Measurements from ENCODE around the gene C5AR1.

Gene C5AR1

DNA sequence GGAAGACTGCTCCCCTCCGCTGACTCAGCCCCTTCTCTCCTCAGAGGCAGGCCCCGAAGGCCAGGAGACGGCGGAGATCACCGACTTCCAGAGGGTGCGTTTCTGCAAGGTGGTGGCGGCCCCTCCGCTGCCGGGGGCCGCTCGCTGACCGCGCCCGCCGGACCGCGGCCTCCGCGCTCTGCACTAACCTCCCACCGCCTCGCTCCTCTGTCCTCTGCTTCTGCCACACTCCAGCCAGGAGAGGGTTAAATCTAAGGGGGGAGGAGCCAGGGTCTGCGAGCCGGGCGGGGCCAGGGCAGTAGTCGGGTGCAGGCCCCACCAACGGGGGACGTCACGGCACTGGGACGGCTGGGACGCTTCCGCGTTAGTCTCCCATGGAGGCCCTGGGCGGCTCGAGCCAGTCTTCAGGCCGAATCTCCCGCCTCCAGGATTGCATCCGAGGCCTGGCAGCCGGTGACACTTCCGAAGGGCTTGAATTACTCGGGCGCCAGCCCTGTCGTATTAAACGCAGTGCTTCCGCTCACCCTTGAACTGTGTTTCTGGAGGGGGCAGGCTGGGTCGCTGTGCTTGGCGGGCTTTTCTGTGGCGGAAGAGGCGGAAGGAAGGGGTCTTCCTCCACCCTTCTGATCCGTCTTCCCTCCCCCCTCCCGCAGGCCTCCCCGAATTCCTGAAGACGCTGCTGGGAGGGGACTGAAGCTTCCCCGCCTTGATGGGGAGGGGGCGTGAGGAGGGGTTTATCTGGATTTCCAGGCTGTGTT lies 36.2 kb upstream of the C5AR1 start:
- POLR2A ChIA-PET, result interaction anchor here (0.6 to 4.3 kb wide), 17 partner anchors 11 to 898 kb away, joined by 3 to 108 read pairs (median 5); partner anchors contain the start of genes CCDC9, DHX34, SAE1 and ZC3H4
- CTCF ChIA-PET, result interaction anchor here (0.6 to 2.4 kb wide), 8 partner anchors 11 to 225 kb away, joined by 3 to 11 read pairs (median 6); partner anchors contain the start of gene CCDC9
- Histone ChIP-seq H3K27ac (ENCODE audit: extremely low read depth, low read depth, low read length) (peak overlapping the region; percentile 97), H3K9me3 (ENCODE audit: control insufficient read depth, insufficient read depth, low read depth, low read length) (no peaks in the 10 kb centered on the region), H3K4me3 (ENCODE audit: low read depth, low read length) (peak overlapping the region; percentile 58), H3K36me3 (ENCODE audit: control insufficient read depth in 2 of 2, insufficient read depth in 1 of 2, low read length in 2 of 2) (peaks cover 16 to 19% of the 10 kb centered on the region in 2 experiments), H3K4me1 (ENCODE audit: control insufficient read depth, insufficient read depth, low read length) (peaks cover 11% of the 10 kb centered on the region)
- TF ChIP-seq ZNF169 (tag by site-specific recombination; IDR thresholded peaks at IDR 0.05) (no peak), HOXD13 (CRISPR knock-in tag; IDR thresholded peaks at IDR 0.05; ENCODE audit: borderline replicate concordance) (no peak), ZNF645 (tag by site-specific recombination; IDR thresholded peaks at IDR 0.05) (no peak), ZNF221 (tag by site-specific recombination; IDR thresholded peaks at IDR 0.05; ENCODE audit: borderline replicate concordance) (no peak), ZNF2 (tag by site-specific recombination; IDR thresholded peaks at IDR 0.05) (0 out of 2 replicates have a peak, but pooled peaks have one; percentile 35), ZSCAN18 (tag by site-specific recombination; IDR thresholded peaks at IDR 0.05) (peak; percentile 65; the same call in 1 of the 2 replicates), ZNF792 (tag by site-specific recombination; IDR thresholded peaks at IDR 0.05) (no peak), KLF10 (tag by site-specific recombination; IDR thresholded peaks at IDR 0.05) (0 out of 2 replicates have a peak, but pooled peaks have one; percentile 68), ZNF391 (tag by site-specific recombination; IDR thresholded peaks at IDR 0.05; ENCODE audit: borderline replicate concordance, low read depth) (peak; percentile 15; the same call in 1 of the 2 replicates), ZNF488 (tag by site-specific recombination; IDR thresholded peaks at IDR 0.05) (no peak), ZNF521 (tag by site-specific recombination; IDR thresholded peaks at IDR 0.05) (no peak), ZNF426 (tag by site-specific recombination; IDR thresholded peaks at IDR 0.05) (no peak), EGR2 (tag by site-specific recombination; IDR thresholded peaks at IDR 0.05; ENCODE audit: low read depth) (no peak), ZBTB17 (tag by site-specific recombination; IDR thresholded peaks at IDR 0.05) (peak; percentile 95), REPIN1 (tag by site-specific recombination; IDR thresholded peaks at IDR 0.05; ENCODE audit: low read depth) (no peak), ZNF24 (tag by site-specific recombination; IDR thresholded peaks at IDR 0.05) (0 out of 2 replicates have a peak, but pooled peaks have one; percentile 58), ZNF549 (tag by site-specific recombination; IDR thresholded peaks at IDR 0.05) (no peak), ZNF146 (tag by site-specific recombination; IDR thresholded peaks at IDR 0.05) (no peak), ZBTB26 (tag by site-specific recombination; optimal IDR thresholded peaks at IDR 0.05) (peak; percentile 51), ZNF184 (tag by site-specific recombination; IDR thresholded peaks at IDR 0.05) (no peak), KLF9 (tag by site-specific recombination; IDR thresholded peaks at IDR 0.05; ENCODE audit: low read depth) (peak; percentile 36; the same call in 1 of the 2 replicates), BCL11B (tag by site-specific recombination; IDR thresholded peaks at IDR 0.05; ENCODE audit: low read depth) (no peak), ZNF571 (tag by site-specific recombination; IDR thresholded peaks at IDR 0.05) (no peak), ZNF23 (tag by site-specific recombination; IDR thresholded peaks at IDR 0.05; ENCODE audit: borderline replicate concordance) (no peak), ZNF202 (tag by site-specific recombination; IDR thresholded peaks at IDR 0.05; ENCODE audit: borderline replicate concordance) (no peak), ZNF747 (tag by site-specific recombination; IDR thresholded peaks at IDR 0.05) (no peak), MYNN (tag by site-specific recombination; IDR thresholded peaks at IDR 0.05; ENCODE audit: borderline replicate concordance) (no peak)
- TF ChIP-seq, protein P1, sequence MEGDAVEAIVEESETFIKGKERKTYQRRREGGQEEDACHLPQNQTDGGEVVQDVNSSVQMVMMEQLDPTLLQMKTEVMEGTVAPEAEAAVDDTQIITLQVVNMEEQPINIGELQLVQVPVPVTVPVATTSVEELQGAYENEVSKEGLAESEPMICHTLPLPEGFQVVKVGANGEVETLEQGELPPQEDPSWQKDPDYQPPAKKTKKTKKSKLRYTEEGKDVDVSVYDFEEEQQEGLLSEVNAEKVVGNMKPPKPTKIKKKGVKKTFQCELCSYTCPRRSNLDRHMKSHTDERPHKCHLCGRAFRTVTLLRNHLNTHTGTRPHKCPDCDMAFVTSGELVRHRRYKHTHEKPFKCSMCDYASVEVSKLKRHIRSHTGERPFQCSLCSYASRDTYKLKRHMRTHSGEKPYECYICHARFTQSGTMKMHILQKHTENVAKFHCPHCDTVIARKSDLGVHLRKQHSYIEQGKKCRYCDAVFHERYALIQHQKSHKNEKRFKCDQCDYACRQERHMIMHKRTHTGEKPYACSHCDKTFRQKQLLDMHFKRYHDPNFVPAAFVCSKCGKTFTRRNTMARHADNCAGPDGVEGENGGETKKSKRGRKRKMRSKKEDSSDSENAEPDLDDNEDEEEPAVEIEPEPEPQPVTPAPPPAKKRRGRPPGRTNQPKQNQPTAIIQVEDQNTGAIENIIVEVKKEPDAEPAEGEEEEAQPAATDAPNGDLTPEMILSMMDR (tag by site-specific recombination; IDR thresholded peaks at IDR 0.05), result no peak
- TF ChIP-seq, protein P2, sequence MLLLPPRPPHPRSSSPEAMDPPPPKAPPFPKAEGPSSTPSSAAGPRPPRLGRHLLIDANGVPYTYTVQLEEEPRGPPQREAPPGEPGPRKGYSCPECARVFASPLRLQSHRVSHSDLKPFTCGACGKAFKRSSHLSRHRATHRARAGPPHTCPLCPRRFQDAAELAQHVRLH (tag by site-specific recombination; IDR thresholded peaks at IDR 0.05), result no peak
